ENCODE results near the gene STBD1.
A peak's percentile ranks its signal among the peaks of the same experiment; 100 is the strongest.
"Not testable (repeated sequence)": the region's sequence is repeated elsewhere in the genome, so short reads cannot be mapped to it uniquely, and the experiment has no call there.

Gene STBD1

GRCh38 chr4:76283900-76284299 is 22.6 kb upstream of the STBD1 start:
- no peak for DNase-seq

GRCh38 chr4:76287811-76288210 is 18.7 kb upstream of the STBD1 start:
- not testable (repeated sequence) for DNase-seq

- no peak for DNase-seq
Observed at GRCh38 chr4:76292730-76293129, 13.8 kb upstream of the STBD1 start.

- no peak for DNase-seq
Observed at GRCh38 chr4:76293772-76294171, 12.8 kb upstream of the STBD1 start.

- DNase-seq = peak in 2 of 4 experiments; percentile 46 to 56
Observed at GRCh38 chr4:76296286-76296820, 10.2 kb upstream of the STBD1 start.

- DNase-seq = no peak
Observed at GRCh38 chr4:76298227-76298626, 8.3 kb upstream of the STBD1 start.

- peak; percentile 36 to 73 (median 62) for DNase-seq
Observed at GRCh38 chr4:76300012-76300411, 6.5 kb upstream of the STBD1 start.

- peak; percentile 51 to 77 (median 66) for DNase-seq
Observed at GRCh38 chr4:76301068-76301774, 5.3 kb upstream of the STBD1 start.

- DNase-seq = no peak
Observed at GRCh38 chr4:76301775-76302162, 4.8 kb upstream of the STBD1 start.

GRCh38 chr4:76302826-76303438 is 3.6 kb upstream of the STBD1 start:
- DNase-seq = peak; percentile 51 to 81 (median 62)

- DNase-seq = no peak
Observed at GRCh38 chr4:76305033-76305687, 1.4 kb upstream of the STBD1 start.

GRCh38 chr4:76306882-76307659 is 538 bp downstream of the STBD1 start:
- DNase-seq = peak; percentile 54 to 81 (median 70)

- DNase-seq = peak in 1 of 4 experiments; percentile 18
Observed at GRCh38 chr4:76307660-76308014, 1.1 kb downstream of the STBD1 start.

GRCh38 chr4:76308548-76308947 is 2.0 kb downstream of the STBD1 start:
- no peak for DNase-seq

GRCh38 chr4:76309939-76310550 is 3.5 kb downstream of the STBD1 start:
- no peak for DNase-seq

GRCh38 chr4:76310683-76311082 is 4.2 kb downstream of the STBD1 start:
- no peak for DNase-seq

GRCh38 chr4:76311896-76312331 is 5.4 kb downstream of the STBD1 start:
- DNase-seq = no peak

- DNase-seq = no peak
Observed at GRCh38 chr4:76312457-76312856, 5.9 kb downstream of the STBD1 start.

- DNase-seq = no peak
Observed at GRCh38 chr4:76313547-76313946, 7.0 kb downstream of the STBD1 start.

- no peak for DNase-seq
Observed at GRCh38 chr4:76315267-76315918, 8.9 kb downstream of the STBD1 start.

- no peak for DNase-seq
Observed at GRCh38 chr4:76316131-76316530, 9.6 kb downstream of the STBD1 start.

- DNase-seq = peak in 3 of 4 experiments; percentile 8 to 33 (median 32)
Observed at GRCh38 chr4:76322236-76322635, 15.7 kb downstream of the STBD1 start.

All from suppressor macrophage (primary cell).